K562 (cell line): ENCODE data around the gene LIN28A. TPM values are rescaled to one million over a fixed set of nuclear protein-coding genes. Genes with fewer than 3 reads are reported as not detected.
A peak's percentile ranks its signal among the peaks of the same experiment; 100 is the strongest.

ENCODE experiments used
- C11orf30 ChIP-seq: fragments of 450-650 bp; IDR thresholded peaks from 2 replicates; pipeline ENCODE4 v1.6.1; 2016; ENCODE audit warnings: low read depth, mild to moderate bottlenecking
- CHD1 ChIP-seq: fragments of 200-600 bp; sonication (generic); IDR thresholded peaks from one replicate; pipeline ENCODE4 v1.6.1; 2012; ENCODE audit warnings: mild to moderate bottlenecking, moderate library complexity, low read length, inconsistent platforms
- CTBP1 ChIP-seq: fragments of 450-650 bp; IDR thresholded peaks from 2 replicates; pipeline ENCODE4 v1.6.1; 2016; ENCODE audit warnings: borderline replicate concordance
- CUX1 ChIP-seq: fragments of 200-800 bp; sonication (Bioruptor generic); IDR thresholded peaks from 2 replicates; pipeline ENCODE4 v1.6.1; 2016; ENCODE audit warnings: missing genetic modification characterization, missing compliant biosample characterization
- DACH1 ChIP-seq: fragments of 450-650 bp; IDR thresholded peaks from 2 replicates; pipeline ENCODE4 v1.6.1; 2018; ENCODE audit not compliant: partially characterized antibody
- FOXA1 ChIP-seq: fragments of 450-650 bp; IDR thresholded peaks from 2 replicates; pipeline ENCODE4 v1.6.1; 2016; ENCODE audit warnings: mild to moderate bottlenecking, borderline replicate concordance
- KDM2B ChIP-seq: fragments of 250-450 bp; sonication (Bioruptor Pico); IDR thresholded peaks from 2 replicates; pipeline ENCODE4 v1.8.0; 2021; ENCODE audit warnings: mild to moderate bottlenecking, moderate library complexity
- KDM4B ChIP-seq, 2 experiments: fragments of 450-650 bp in 1 of 2; sonication (generic) in 1 of 2; IDR thresholded peaks; 2 replicates each; pipeline ENCODE4 v1.6.1; 2016 to 2017; ENCODE audit warnings: borderline replicate concordance in 2 of 2, antibody characterized with exemption in 1 of 2, low read depth in 1 of 2, mild to moderate bottlenecking in 1 of 2
- NCOA4 ChIP-seq: fragments of 450-650 bp; IDR thresholded peaks from 2 replicates; pipeline ENCODE4 v1.6.1; 2018; ENCODE audit warnings: mild to moderate bottlenecking; ENCODE audit not compliant: partially characterized antibody
- NCOA6 ChIP-seq: fragments of 450-650 bp; IDR thresholded peaks from 2 replicates; pipeline ENCODE4 v1.6.1; 2017; ENCODE audit warnings: mild to moderate bottlenecking
- NR2C2 ChIP-seq, 2 experiments: fragments of 200-800 bp in 1 of 2; sonication (Bioruptor generic) in 1 of 2; sonication (generic) in 1 of 2; formaldehyde crosslinking in 1 of 2; IDR thresholded peaks; 2 replicates each; pipeline versions ENCODE4 v1.6.1 to v1.8.0; 2016 to 2022; ENCODE audit warnings: mild to moderate bottlenecking in 1 of 2, missing compliant biosample characterization in 1 of 2, missing genetic modification characterization in 1 of 2, missing genetic modification reagents in 1 of 2
- RCOR1 ChIP-seq, 2 experiments: IDR thresholded peaks; 2 replicates each; pipeline ENCODE4 v1.6.1; 2012; ENCODE audit warnings: low read depth in 2 of 2, low read length in 2 of 2, borderline replicate concordance in 1 of 2, improper control_type of control experiment in 1 of 2
- TARDBP ChIP-seq: fragments of 450-650 bp; IDR thresholded peaks from 2 replicates; pipeline ENCODE4 v1.6.1; 2016
- XRCC3 ChIP-seq: fragments of 450-650 bp; IDR thresholded peaks from 2 replicates; pipeline ENCODE4 v1.6.1; 2017; ENCODE audit warnings: mild to moderate bottlenecking, moderate library complexity
- ZBTB12 ChIP-seq: fragments of 250-450 bp; sonication (Bioruptor Pico); IDR thresholded peaks from 2 replicates; pipeline ENCODE4 v1.4.0; 2020
- ZFX ChIP-seq: sonication (generic); formaldehyde crosslinking; IDR thresholded peaks from 2 replicates; pipeline ENCODE4 v1.8.0; 2022; ENCODE audit warnings: mild to moderate bottlenecking, missing genetic modification reagents, moderate library complexity
- ZNF143 ChIP-seq: sonication (generic); formaldehyde crosslinking; IDR thresholded peaks from 2 replicates; pipeline ENCODE4 v1.9.0; 2022; ENCODE audit warnings: mild to moderate bottlenecking, missing genetic modification reagents
- ZNF280A ChIP-seq: fragments of 450-650 bp; IDR thresholded peaks from 2 replicates; pipeline ENCODE4 v1.6.1; 2018; ENCODE audit warnings: mild to moderate bottlenecking, low read depth; ENCODE audit not compliant: partially characterized antibody
- polyA plus RNA-seq, 8 experiments: library from polyadenylated mRNA; depleted of rRNA in 4 of 8; stranded (reverse) in 5 of 8; unstranded in 3 of 8; fragments of >200 nt; fragmentation: Nextera tagmentation in 2 of 8; fragmentation: Illumina TruSeq in 1 of 8; extraction: Ambion mirVana in 2 of 8; extraction: Trizol in 1 of 8; gene quantifications; 2 replicates each; pipeline versions ENCODE4 v1.2.1 to v1.2.3, GENCODE V29; 2011 to 2014; ENCODE audit warnings: inconsistent platforms in 1 of 8, missing spikeins in 1 of 8
- total RNA-seq, 7 experiments: library from RNA; depleted of rRNA in 6 of 7; stranded (reverse); fragments of >200 nt in 6 of 7; fragmentation: Illumina TruSeq in 2 of 7; extraction: Trizol in 2 of 7; gene quantifications; 2 replicates each; pipeline versions ENCODE4 v1.2.1 to v1.2.3, GENCODE V29; 2011 to 2021; ENCODE audit warnings: low replicate concordance in 1 of 7

Gene LIN28A
- total and polyA plus RNA-seq, 9 of the 15 experiments (the other 6 are each of a cell fraction or from before 2014, with no cell fraction given) = 0.80 to 5.4 (median 3.9) TPM

- TF ChIP-seq CUX1 (CRISPR knock-in tag) (peak; percentile 82), C11orf30 (peak; percentile 70), ZNF143 (peak; percentile 56), XRCC3 (no peak), CHD1 (no peak), KDM4B (IDR thresholded peaks at IDR 0.05; ENCODE audit: borderline replicate concordance in 2 of 2, low read depth in 1 of 2) (no peak; a peak in 1 of 4 replicates), FOXA1 (no peak), NCOA6 (no peak; the same call in 1 of the 2 replicates), NCOA4 (no peak), TARDBP (no peak; the same call in 1 of the 2 replicates), CTBP1 (peak; percentile 98), DACH1 (peak; percentile 97), ZBTB12 (peak; percentile 21), NR2C2 (CRISPR knock-in tag; IDR thresholded peaks at IDR 0.05) (peak; percentile 74), NR2C2 (tag; IDR thresholded peaks at IDR 0.05) (peak; percentile 91), ZNF280A (no peak), ZFX (no peak), KDM2B (CRISPR knock-in tag) (no peak), RCOR1 (IDR thresholded peaks at IDR 0.05; ENCODE audit: borderline replicate concordance in 1 of 2, low read depth in 2 of 2, low read length in 2 of 2) (peak in 1 of 2 experiments; percentile 93; a peak in 3 of 4 replicates)
Observed at GRCh38 chr1:26378088-26378878, 32.3 kb upstream of the LIN28A start (continued).
